Panc1 (cell line): ENCODE results near the gene RAD51D. TPM values are rescaled to one million over a fixed set of nuclear protein-coding genes. Genes with fewer than 3 reads are reported as not detected.

ENCODE experiments used
- ATAC-seq: fragments of 200-7000 bp; cut with Tn5 transposase; 2 replicates; pipeline ENCODE4 v1.9.1; 2020; ENCODE audit warnings: mild to moderate bottlenecking, moderate library complexity
- BruUV-seq: library from RNA; stranded (reverse); fragments of 400-500 nt; replicated peaks from 2 replicates; lab custom pipeline; 2021; lab: Mats Ljungman, UMichigan
- CTCF ChIA-PET: fragments of 300-600 bp; sonication (Branson Sonifier 250); formaldehyde crosslinking; loops from one replicate; lab custom pipeline; 2022; ENCODE audit warnings: antibody characterized with exemption; lab: Charles Lee
- POLR2A ChIA-PET: fragments of 300-600 bp; sonication (Branson Sonifier 250); formaldehyde crosslinking; loops from one replicate; lab custom pipeline; 2022; ENCODE audit warnings: antibody characterized with exemption; lab: Charles Lee
- DNase-seq: peaks from one replicate; pipeline ENCODE4 v3.0.0-alpha.2; 2010; ENCODE audit warnings: low read depth, low spot score
- H3K27ac ChIP-seq: 2 replicates; pipeline ENCODE4 v1.5.1; 2011; ENCODE audit warnings: mild to moderate bottlenecking, low read length, inconsistent platforms
- H3K27me3 ChIP-seq: fragments of 200-500 bp; sonication (Bioruptor generic); 2 replicates; pipeline ENCODE4 v1.6.0; 2014; ENCODE audit warnings: low read length, inconsistent platforms; ENCODE audit not compliant: control insufficient read depth, insufficient read depth
- H3K36me3 ChIP-seq: fragments of 200-500 bp; sonication (Bioruptor generic); 2 replicates; pipeline ENCODE4 v1.5.1; 2014; ENCODE audit warnings: inconsistent platforms, mild to moderate bottlenecking, low read length, moderate library complexity; ENCODE audit not compliant: control insufficient read depth, insufficient read depth
- H3K4me1 ChIP-seq: 2 replicates; pipeline ENCODE4 v1.5.1; 2011; ENCODE audit warnings: inconsistent platforms, mild to moderate bottlenecking, low read length, moderate library complexity; ENCODE audit not compliant: control insufficient read depth, insufficient read depth
- H3K4me3 ChIP-seq, 2 experiments: 2 replicates each; pipeline ENCODE4 v1.5.1; 2011 to 2012; ENCODE audit warnings: low read depth in 2 of 2, low read length in 2 of 2, mild to moderate bottlenecking in 2 of 2, inconsistent platforms in 1 of 2, moderate library complexity in 1 of 2
- H3K9me3 ChIP-seq: fragments of 200-500 bp; sonication (Bioruptor generic); 2 replicates; pipeline ENCODE4 v1.5.1; 2014; ENCODE audit warnings: low read depth, mild to moderate bottlenecking, inconsistent platforms, low read length, moderate library complexity; ENCODE audit not compliant: control insufficient read depth, insufficient read depth
- CTCF ChIP-seq: fragments of 450-650 bp; IDR thresholded peaks from 2 replicates; pipeline ENCODE4 v1.5.1; 2017; ENCODE audit warnings: mild to moderate bottlenecking
- POLR2AphosphoS5 ChIP-seq: IDR thresholded peaks from 2 replicates; pipeline ENCODE4 v1.6.1; 2012; ENCODE audit warnings: mild to moderate bottlenecking, low read depth, low read length, moderate library complexity
- REST ChIP-seq, 2 experiments: IDR thresholded peaks; 2 replicates each; pipeline ENCODE4 v1.6.1; 2011 to 2012; ENCODE audit warnings: low read depth in 2 of 2, control low read depth in 1 of 2, low read length in 1 of 2, mild to moderate bottlenecking in 1 of 2, moderate library complexity in 1 of 2; ENCODE audit not compliant: insufficient read depth in 1 of 2
- SIN3A ChIP-seq: IDR thresholded peaks from 2 replicates; pipeline ENCODE4 v1.6.1; 2012; ENCODE audit warnings: low read depth, mild to moderate bottlenecking, low read length, moderate library complexity, borderline replicate concordance; ENCODE audit not compliant: insufficient read depth
- TCF7L2 ChIP-seq: IDR thresholded peaks from 2 replicates; pipeline ENCODE4 v1.6.1; 2011; ENCODE audit warnings: mild to moderate bottlenecking, low read depth, low read length, inconsistent platforms
- in situ Hi-C: cut with HindIII; loops from 2 replicates; pipeline ENCODE4 v1.10.0; 2016; ENCODE audit warnings: low sequenced_read_pairs, low pct_unique_long_range_greater_than_20kb
- intact Hi-C: fragments of 100-400 bp; cut with micrococcal nuclease; formaldehyde crosslinking; loops from one replicate; pipeline ENCODE4 v1.10.0; 2022; ENCODE audit not compliant: unreplicated experiment
- total RNA-seq: library from RNA; stranded (reverse); gene quantifications from one replicate; pipeline ENCODE4 v1.2.1, GENCODE V29; 2021; ENCODE audit not compliant: unreplicated experiment

Gene RAD51D
- total RNA-seq, 1 experiment from 2014 or later: 25.9 TPM

GRCh38 chr17:35127751-35128514 lies 8.3 kb upstream of the RAD51D start:
- ATAC-seq: no peak
- in situ Hi-C loops: no loop called here
- TF ChIP-seq POLR2AphosphoS5: no peak
- ChIA-PET CTCF (no interaction called here), POLR2A (interaction anchor here (0.6 kb wide), 1 partner anchor 13 kb away, joined by 3 read pairs; no protein-coding TSS in a partner anchor)
- no peaks in the 10 kb centered on the region; the same call in 1 of the 2 replicates for H3K36me3 ChIP-seq
- BruUV-seq: no TSS peak
- DNase-seq: no peak
- intact Hi-C loops: no loop called here
- no peaks in the 10 kb centered on the region for H3K27me3 ChIP-seq
- no peak overlapping the region for H3K27ac ChIP-seq
- no peaks in the 10 kb centered on the region for H3K9me3 ChIP-seq
- no peaks in the 10 kb centered on the region for H3K4me1 ChIP-seq
- H3K4me3 ChIP-seq: no peak overlapping the region

GRCh38 chr17:35121315-35121714 lies 1.7 kb upstream of the RAD51D start, which contains the start of gene FNDC8:
Gene FNDC8, plus strand, starts transcription at chr17:35121615. Its CDS starts 79 bp downstream, at chr17:35121694.
- BruUV-seq: no TSS peak
- CTCF ChIA-PET: interaction anchor here (0.7 kb wide), 1 partner anchor 333 kb away, joined by 3 read pairs; no protein-coding TSS in a partner anchor
- Histone ChIP-seq H3K9me3 (no peaks in the 10 kb centered on the region), H3K36me3 (no peaks in the 10 kb centered on the region), H3K4me3 (no peak within 1 kb of the TSS), H3K4me1 (peaks cover 11% of the 10 kb centered on the region; the same call in 1 of the 2 replicates), H3K27ac (no peak within 1 kb of the TSS), H3K27me3 (no peaks in the 10 kb centered on the region)
- POLR2A ChIA-PET: interaction anchor here (0.6 kb wide), 1 partner anchor 227 kb away, joined by 3 read pairs; no protein-coding TSS in a partner anchor
- no peak for ATAC-seq
- in situ Hi-C loops (no loop called here), intact Hi-C loops (no loop called here)
- TF ChIP-seq SIN3A (no peak), CTCF (no peak), TCF7L2 (no peak), REST (IDR thresholded peaks at IDR 0.05; ENCODE audit: insufficient read depth in 1 of 2, low read depth in 2 of 2, low read length in 1 of 2) (no peak), POLR2AphosphoS5 (no peak)
- DNase-seq: no peak
